ENCODE measurements around the gene IL23R.

- TF ChIP-seq, protein P1, sequence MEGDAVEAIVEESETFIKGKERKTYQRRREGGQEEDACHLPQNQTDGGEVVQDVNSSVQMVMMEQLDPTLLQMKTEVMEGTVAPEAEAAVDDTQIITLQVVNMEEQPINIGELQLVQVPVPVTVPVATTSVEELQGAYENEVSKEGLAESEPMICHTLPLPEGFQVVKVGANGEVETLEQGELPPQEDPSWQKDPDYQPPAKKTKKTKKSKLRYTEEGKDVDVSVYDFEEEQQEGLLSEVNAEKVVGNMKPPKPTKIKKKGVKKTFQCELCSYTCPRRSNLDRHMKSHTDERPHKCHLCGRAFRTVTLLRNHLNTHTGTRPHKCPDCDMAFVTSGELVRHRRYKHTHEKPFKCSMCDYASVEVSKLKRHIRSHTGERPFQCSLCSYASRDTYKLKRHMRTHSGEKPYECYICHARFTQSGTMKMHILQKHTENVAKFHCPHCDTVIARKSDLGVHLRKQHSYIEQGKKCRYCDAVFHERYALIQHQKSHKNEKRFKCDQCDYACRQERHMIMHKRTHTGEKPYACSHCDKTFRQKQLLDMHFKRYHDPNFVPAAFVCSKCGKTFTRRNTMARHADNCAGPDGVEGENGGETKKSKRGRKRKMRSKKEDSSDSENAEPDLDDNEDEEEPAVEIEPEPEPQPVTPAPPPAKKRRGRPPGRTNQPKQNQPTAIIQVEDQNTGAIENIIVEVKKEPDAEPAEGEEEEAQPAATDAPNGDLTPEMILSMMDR (optimal IDR thresholded peaks at IDR 0.05 in 1 of 3, IDR thresholded peaks at IDR 0.05 in 1 of 3, conservative IDR thresholded peaks at IDR 0.05 in 1 of 3; ENCODE audit: extremely low read depth in 1 of 3, insufficient read depth in 2 of 3, low read length in 3 of 3) = no peak
- no peak for TF ChIP-seq EZH2 (IDR thresholded peaks at IDR 0.05; ENCODE audit: low read length)
These were observed 97.9 kb downstream of the IL23R start for GRCh38 chr1:67264152-67264551.
